HL-60/S4 treated with retinoic acid at 250 ng/mL for 4 days and 3 days (cell line): ENCODE results near the gene TARBP1.
"Not testable (repeated sequence)": the region's sequence is repeated elsewhere in the genome, so short reads cannot be mapped to it uniquely, and the experiment has no call there.

Experiments used
- in situ Hi-C: fragments of 300-500 bp; cut with MboI; formaldehyde crosslinking; loops from 2 replicates; pipeline ENCODE4 v1.7.0; 2022; ENCODE audit warnings: low sequenced_read_pairs

TARBP1 gene, protein sequence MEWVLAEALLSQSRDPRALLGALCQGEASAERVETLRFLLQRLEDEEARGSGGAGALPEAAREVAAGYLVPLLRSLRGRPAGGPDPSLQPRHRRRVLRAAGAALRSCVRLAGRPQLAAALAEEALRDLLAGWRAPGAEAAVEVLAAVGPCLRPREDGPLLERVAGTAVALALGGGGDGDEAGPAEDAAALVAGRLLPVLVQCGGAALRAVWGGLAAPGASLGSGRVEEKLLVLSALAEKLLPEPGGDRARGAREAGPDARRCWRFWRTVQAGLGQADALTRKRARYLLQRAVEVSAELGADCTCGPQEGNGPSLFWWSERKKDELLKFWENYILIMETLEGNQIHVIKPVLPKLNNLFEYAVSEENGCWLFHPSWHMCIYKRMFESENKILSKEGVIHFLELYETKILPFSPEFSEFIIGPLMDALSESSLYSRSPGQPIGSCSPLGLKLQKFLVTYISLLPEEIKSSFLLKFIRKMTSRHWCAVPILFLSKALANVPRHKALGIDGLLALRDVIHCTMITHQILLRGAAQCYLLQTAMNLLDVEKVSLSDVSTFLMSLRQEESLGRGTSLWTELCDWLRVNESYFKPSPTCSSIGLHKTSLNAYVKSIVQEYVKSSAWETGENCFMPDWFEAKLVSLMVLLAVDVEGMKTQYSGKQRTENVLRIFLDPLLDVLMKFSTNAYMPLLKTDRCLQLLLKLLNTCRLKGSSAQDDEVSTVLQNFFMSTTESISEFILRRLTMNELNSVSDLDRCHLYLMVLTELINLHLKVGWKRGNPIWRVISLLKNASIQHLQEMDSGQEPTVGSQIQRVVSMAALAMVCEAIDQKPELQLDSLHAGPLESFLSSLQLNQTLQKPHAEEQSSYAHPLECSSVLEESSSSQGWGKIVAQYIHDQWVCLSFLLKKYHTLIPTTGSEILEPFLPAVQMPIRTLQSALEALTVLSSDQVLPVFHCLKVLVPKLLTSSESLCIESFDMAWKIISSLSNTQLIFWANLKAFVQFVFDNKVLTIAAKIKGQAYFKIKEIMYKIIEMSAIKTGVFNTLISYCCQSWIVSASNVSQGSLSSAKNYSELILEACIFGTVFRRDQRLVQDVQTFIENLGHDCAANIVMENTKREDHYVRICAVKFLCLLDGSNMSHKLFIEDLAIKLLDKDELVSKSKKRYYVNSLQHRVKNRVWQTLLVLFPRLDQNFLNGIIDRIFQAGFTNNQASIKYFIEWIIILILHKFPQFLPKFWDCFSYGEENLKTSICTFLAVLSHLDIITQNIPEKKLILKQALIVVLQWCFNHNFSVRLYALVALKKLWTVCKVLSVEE (N-terminal part only)

DNA sequence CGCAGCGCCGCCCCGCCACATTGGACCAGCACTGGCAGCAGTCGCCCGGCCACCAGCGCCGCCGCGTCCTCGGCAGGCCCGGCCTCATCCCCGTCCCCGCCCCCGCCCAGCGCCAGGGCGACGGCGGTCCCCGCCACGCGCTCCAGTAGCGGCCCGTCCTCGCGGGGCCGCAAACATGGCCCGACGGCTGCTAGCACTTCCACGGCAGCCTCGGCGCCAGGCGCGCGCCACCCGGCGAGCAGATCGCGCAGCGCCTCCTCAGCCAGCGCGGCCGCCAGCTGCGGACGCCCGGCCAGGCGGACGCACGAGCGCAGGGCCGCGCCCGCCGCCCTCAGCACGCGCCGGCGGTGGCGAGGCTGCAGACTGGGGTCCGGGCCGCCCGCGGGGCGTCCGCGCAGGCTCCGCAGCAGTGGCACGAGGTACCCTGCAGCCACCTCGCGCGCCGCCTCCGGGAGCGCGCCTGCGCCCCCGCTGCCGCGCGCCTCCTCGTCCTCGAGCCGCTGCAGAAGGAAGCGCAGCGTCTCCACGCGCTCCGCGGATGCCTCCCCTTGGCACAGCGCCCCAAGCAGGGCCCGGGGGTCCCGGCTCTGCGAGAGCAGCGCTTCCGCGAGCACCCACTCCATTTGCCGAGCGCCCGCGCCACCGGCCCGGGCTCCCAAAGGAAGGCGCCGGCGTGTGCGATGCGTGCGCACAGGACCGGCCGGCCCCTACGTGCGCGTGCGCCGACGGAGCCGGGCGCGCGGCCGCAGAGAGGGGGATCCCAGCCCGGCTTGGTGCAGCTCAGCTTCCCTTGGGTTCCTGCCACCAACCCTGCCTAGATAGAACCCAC is at the start of gene TARBP1:
Gene TARBP1 (minus strand): TSS at position 699 of the 829 bp plus-strand sequence. CDS start 76 bp downstream, at position 623.
- in situ Hi-C loops: loop anchor here (25.0 kb wide), 2 partner anchors 359 to 934 kb away; no protein-coding TSS in a partner anchor

DNA sequence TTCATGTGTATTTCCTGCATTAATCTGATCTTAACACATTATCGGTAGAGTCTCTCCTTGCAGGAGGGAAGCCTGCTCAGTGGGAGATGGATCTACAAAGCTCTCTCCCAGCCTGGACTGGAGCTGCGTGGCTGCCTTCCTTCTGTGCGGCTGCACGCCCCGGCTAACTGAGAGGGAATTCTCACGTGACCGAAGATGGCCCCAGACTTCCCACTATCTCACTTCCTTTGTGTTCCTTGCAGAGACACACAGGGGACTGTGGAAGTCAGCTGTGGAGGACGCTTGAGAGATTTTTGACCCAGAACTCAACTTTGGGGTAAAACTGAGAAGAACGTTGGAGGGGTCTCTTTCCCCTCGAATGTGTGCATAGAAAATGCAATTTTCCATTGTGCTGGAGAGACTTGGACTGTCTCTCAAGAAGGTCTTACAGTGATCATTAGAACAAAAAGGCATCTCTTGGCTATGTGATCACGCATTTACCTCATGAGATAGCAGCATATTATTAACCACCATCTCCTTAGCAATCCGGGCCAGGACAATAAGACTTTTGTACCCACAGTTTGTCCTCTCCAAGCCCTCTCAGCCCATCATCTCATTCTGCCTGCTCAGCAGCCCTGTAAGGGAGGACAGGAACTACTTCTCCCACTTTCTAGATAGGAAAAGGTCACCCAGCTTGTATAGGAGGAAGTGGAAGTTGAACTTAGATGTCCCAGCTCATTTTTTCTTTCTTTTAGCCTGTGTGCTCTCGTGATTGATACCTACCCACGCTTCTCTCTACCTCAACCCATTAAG is 49.3 kb upstream of the TARBP1 start:
- in situ Hi-C loops: no loop called here

DNA sequence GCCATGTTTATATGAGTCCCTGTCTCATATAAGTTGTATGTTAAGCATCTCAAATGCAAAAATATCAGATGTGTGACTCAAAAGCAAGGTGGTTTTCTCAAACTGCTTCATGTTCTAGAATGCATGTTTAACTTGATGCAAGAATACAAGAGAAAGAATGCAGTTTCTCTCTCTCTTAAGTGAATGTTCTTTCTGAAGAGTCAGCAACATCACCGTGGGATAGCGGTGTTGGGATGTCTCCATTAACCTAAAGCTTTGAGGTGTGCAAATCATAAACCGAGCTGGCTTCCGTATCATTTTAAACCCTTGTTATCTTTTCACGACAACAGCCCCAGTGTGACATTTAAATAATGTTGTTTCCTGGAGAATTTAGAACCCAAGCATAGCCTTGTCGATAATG is 48.4 kb upstream of the TARBP1 start:
- in situ Hi-C loops: no loop called here

DNA sequence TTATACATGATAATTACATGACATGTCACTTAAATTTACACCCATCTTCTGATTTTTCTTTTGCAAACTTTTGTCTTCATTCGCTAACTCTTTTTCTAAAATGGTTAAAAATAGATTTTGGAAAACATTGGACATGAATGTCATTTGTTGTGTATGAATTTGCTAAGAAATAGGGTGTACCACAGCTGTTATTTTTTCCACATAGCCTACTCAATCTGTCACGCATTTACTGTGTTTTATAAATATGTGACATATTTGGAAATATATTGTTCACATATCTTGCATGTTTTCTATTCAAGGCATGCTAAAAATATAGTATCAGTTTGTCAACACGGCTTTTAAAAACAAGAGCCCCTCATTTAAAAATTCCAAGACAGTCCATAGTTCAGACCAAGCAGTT is 47.9 kb upstream of the TARBP1 start:
- in situ Hi-C loops: no loop called here

DNA sequence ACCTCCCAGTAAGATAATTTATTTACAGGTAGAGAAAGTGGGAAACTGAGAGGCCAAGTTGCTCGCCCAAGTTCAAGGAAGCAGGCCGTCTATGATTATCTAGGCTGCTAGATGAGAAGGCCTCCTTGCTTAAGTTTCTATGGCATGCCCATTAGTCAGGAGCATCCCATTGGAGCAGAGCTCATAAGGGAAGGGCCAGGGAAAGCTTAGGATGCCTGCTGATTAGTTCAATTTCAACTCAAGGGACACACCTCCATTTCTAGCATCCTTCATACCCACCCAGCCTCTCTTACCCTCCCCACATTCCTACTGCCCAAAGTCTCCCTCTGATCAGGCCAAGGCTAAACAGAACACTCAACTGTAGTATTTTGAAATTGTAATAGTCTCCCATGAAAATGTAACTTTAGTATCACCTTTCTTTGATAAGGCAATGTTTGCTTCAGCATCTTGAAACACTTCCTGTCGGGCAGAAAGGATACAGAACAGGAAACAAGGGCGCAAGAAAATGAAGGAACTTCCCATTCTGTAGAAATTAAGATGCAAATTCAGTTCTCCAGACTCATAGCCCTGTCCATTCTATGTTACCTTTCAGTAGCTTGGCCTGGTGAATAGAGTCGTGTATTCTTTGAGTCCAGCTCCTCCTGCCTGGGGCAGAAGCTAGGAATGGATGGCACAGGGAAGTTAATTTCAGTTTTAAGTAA is 46.3 kb upstream of the TARBP1 start:
- in situ Hi-C loops: no loop called here

DNA sequence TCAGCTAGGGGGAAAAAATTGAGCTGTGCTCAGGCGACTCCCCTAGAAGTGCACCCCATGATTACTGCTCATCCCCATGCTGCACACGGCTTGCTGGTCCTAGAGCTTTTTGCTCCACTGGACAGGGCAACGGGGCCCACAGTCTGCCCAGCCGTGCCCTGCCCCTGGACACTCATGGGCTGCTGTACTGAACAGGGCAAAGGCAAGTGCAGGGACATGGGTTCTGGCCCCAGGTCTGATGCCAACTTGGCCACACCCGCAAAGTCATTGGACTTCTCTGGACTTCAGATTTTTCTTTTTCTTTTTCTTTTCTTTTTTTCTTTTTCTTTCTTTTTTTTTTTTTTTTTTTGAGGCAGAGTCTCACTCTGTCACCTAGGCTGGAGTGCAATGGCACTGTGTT is 42.9 kb upstream of the TARBP1 start:
- in situ Hi-C loops: no loop called here

DNA sequence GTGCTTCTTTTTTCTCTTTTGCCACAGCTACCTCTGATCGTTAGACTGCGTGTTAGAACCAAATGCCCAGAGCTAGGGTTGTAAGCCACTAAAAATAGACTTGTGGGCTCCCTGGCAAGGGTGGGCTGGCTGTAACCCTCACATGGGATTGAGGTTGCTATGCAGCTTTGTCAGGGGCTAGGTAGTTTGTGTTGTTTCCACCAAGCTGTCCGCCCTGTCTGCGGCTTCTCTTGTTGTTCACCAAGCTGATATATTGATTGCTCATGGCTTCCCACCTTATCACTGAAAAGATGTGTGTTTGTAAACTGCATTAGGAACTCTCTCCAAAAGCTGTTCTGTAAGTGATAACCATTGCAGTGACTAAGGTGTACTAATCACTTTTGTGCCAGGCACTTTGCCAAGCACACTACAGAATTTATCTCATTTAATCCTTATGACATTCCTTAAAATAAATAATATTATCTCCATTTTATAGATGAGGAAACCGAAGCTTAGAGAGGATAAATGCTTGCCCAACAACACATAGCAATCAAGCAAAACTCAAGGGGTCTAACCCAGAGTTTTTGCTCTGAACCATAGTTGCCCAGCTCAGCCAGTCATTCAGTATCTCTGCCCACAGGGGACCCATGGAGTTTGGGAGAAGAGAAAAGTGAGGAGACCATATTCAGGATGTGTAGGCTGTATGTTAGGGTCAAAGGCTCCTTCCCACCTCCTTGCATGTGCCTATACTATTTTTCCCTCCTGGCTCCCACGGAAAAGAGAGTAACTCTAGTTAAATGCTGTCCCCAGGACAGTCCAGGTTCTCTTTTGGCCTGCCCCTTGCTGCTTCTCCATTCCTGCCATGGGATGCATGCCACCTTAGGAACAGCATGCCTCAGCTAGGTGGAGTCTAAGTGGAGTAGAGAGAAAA is 42.2 kb upstream of the TARBP1 start:
- in situ Hi-C loops: no loop called here

DNA sequence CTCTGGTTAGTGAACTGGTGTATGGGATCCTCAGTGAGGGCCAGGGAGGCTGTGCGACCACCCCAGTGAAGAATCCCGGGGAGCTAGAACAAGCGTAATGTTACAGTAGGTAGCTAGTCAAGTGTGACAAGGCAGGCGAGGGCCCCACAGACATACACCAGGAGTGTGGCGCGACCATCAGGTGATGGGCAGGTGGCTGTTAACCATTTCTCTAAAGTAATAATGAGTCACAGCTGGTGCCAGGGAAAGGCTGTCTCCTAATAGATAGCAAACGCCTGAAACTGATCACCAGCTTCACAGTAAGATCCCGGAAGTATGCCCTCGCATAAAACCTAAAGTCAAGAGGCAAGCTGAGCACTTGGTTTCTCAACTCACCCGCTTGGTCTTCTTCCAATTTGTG is 40.5 kb upstream of the TARBP1 start:
- in situ Hi-C loops: no loop called here

DNA sequence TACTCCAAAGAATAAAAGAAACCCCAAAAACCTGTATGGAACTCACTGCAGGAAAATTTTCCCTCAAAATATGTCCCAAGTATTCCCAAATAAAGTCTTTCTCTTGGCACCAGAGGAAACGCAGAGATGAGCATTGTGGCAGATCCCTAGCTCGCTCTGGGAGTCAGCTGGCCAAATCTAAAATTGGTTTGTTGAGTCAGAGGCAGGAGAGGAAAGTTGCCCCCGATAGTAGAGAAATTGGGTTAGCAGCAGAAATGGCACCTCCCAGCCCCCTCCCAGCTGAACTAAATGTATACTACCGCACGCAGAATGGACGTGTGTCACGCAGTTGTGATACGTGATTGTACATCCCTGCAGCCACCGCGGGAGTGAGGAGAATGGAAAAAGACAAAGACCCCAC is 39.9 kb upstream of the TARBP1 start:
- in situ Hi-C loops: no loop called here

DNA sequence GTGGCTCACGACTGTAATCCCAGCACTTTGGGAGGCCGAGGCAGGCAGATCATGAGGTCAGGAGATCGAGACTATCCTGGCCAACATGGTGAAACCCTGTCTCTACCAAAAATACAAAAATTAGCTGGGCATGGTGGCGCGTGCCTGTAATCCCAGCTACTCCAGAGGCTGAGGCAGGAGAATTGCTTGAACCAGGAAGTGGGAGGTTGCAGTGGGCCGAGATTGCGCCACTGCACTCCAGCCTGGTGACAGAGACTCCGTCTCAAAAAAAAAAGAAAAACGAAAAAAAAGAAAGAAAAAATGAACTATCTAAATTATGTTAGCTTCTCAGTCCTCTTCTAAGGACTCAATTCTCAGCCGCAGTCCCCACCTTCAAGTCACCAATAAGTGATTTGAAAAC is 39.1 kb upstream of the TARBP1 start:
- in situ Hi-C loops: not testable (repeated sequence)

DNA sequence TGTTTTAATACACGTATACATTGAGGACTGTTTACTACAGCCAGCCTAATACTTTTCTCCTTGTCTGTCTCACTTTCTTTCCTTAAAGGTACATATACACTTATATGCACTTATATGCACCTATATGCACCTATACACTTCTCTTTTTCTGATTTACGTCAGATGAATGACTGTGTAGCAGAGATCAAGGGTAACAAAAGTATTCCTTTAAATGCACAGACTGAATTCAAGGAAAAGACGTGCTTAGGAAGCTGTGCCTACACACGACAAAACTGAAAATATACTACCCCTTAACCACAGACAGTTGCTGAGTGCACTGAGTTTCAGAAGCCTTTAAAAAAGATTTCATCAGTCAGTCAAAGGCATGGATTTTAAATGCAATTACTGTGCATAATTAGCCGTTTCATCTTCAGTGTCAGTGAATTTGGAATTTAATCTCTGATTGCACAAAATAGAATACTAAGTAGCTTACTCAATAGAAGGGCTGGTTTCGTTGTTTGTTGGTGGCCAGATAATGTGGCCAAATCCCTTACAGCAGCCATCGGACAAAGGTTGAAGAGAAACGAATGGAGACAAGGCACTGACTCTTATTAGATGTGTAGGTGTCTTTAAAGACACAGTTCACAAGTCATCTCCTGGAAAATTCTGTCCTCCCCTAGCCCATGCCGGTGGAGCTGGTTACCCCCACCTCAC is 38.3 kb upstream of the TARBP1 start:
- in situ Hi-C loops: no loop called here

DNA sequence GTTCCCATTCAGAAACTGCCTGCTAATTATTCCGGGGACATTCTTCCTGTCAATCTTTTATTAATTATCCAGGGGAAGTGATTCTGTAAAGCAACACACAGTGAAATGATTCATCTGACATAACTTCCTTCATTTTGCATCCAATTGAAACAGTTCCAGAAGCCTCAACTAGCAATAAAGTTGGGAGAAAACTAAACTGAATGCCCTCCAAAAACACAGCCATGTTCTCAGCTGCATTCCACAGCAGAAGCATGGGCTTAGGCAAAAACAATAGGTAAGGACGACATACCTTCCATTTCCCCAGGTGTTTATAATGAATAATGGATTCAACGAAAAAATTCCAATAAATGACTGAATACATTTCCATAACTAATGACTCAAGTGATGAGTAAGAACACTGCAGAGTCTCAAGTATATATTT is 36.9 kb upstream of the TARBP1 start:
- in situ Hi-C loops: no loop called here

DNA sequence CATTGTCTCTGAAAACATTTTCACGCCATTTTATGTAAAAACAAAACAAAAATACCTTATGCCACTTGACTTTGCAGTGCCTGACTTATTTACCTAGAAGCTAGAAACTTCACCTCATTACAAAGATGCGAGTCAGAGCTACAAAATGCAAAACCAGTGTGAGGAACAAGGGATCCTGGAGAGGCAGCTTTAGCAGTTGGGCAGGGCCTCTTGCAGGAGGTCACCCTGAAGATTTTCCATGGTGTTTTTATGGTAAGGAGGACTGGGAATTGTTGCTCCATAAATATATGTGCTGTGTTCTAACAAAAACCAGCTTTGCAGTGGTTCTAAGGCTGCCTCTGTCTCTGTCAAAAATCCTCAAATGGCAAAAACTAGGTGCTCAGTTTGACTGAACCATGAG is 36.4 kb upstream of the TARBP1 start:
- in situ Hi-C loops: no loop called here

DNA sequence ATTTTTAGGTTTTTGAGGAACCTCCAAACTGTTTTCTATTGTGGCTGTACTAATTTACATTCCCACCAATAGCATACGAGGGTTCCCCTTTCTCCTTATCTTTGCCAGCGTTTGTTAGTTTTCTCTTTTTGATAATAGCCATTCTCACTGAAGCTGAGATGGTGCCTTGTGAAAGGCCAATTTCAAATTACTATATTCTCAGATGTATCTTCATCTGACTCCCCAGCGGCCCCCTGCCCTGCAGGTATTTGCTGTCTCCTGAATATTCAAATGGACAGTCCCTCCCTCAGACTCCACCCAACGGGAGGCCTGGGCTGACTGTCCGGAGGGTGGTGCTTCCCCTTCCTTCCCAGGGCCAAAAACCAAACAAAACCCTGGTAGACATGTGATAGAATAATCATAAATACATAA is 33.5 kb upstream of the TARBP1 start:
- in situ Hi-C loops: no loop called here

DNA sequence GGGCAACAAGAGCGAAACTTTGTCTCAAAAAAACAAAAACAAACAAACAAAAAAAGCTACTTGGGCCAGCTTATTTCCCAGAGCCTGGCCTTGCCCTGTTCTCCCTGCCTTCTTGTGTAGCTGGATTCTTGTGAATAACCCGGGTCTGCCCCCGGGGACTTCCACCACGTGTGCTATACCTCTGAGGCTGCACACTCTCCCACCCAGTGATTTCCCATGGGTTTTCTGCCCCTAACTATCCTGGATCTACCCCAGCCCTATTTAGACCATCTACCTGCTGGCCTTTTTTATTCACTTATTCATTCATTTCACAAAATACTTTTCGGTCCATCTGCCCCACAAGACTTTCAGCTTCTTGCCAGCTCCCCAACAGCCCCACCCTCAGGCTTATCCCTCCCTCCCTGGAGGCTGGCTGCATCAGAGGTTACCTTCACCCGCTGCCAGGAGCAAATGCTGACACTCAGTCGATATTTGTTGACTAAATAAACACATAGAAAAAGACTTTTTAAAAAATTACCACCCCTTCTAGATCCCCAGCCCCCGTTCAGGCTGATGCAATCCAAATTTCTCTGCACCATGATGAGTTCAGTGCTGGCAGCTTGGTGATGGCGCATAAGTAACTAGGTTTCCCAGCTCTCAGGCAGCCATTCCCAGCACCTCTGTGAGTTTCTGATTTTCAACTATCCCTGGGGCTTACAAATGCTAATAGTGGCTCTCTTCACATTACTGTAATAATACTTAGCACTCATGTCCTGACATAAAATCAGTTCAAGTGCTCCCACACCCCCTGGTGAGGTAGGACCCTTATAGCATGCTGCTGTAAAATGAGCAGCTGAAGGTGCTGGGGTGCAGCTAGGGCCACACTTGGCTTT is 30.7 kb upstream of the TARBP1 start:
- in situ Hi-C loops: no loop called here
